Right lobe of liver (tissue), 6 donors: ENCODE measurements around the gene CNTLN. TPM values are rescaled to one million over a fixed set of nuclear protein-coding genes. Genes with fewer than 3 reads are reported as not detected.

ENCODE experiments used
- ATAC-seq, 4 donors: fragments of 200-7000 bp; cut with Tn5 transposase; one replicate each; pipeline ENCODE4 v1.9.1; 2020; ENCODE audit warnings: mild to moderate bottlenecking in 4 of 4, moderate library complexity in 4 of 4
- DNase-seq, 3 donors: peaks; one replicate each; pipeline ENCODE4 v3.0.0-alpha.2; 2020
- H3K27ac ChIP-seq, 3 donors: fragments of 200-600 bp; one replicate each; pipeline ENCODE4 v1.8.0; 2022
- H3K27me3 ChIP-seq, 2 donors: fragments of 200-600 bp; one replicate each; pipeline ENCODE4 v1.8.0; 2022
- H3K36me3 ChIP-seq, 4 donors: fragments of 200-600 bp; sonication (generic) in 1 of 4; one replicate each; pipeline versions ENCODE4 v1.5.1 to v1.8.0; 2017 to 2022; ENCODE audit warnings: control low read depth in 1 of 4
- H3K4me1 ChIP-seq, 4 donors: fragments of 200-600 bp; sonication (generic) in 1 of 4; one replicate each; pipeline versions ENCODE4 v1.5.1 to v1.8.0; 2017 to 2022; ENCODE audit warnings: control low read depth in 1 of 4
- H3K4me3 ChIP-seq, 3 donors: fragments of 200-600 bp; one replicate each; pipeline ENCODE4 v1.8.0; 2022
- H3K9me3 ChIP-seq, 4 donors: fragments of 200-600 bp; sonication (generic) in 1 of 4; one replicate each; pipeline versions ENCODE4 v1.5.1 to v1.8.0; 2017 to 2022; ENCODE audit warnings: control low read depth in 1 of 4
- CTCF ChIP-seq, 4 donors: fragments of 200-600 bp in 3 of 4; fragments of 450-650 bp in 1 of 4; IDR thresholded peaks; one replicate each; pipeline versions ENCODE4 v1.5.1 to v1.8.0; 2016 to 2022; ENCODE audit warnings: antibody characterized with exemption in 4 of 4, mild to moderate bottlenecking in 2 of 4
- POLR2A ChIP-seq: fragments of 450-650 bp; IDR thresholded peaks from one replicate; pipeline ENCODE4 v1.6.1; 2017; ENCODE audit warnings: antibody characterized with exemption, mild to moderate bottlenecking
- WGBS: methylation state at CpG from one replicate; pipeline ENCODE4 v1.1.6; 2018; ENCODE audit warnings: low coverage, low lambda C conversion rate; ENCODE audit not compliant: insufficient coverage; ENCODE audit errors: missing lambda C conversion rate; 5-methylcytosine and 5-hydroxymethylcytosine counted together
- intact Hi-C, 2 donors: fragments of 100-400 bp; cut with DNase I; formaldehyde crosslinking; loops; one replicate each; pipeline versions ENCODE4 v1.11.2 to v1.14.1; 2022
- total RNA-seq, 6 experiments: library from RNA; depleted of rRNA in 2 of 6; stranded (reverse); fragments of >200 nt in 2 of 6; fragmentation: NEBNext Ultra II Directional in 3 of 6; extraction: Animal tissue kit (Norgen Biotek cat#: 25700) in 3 of 6; gene quantifications; one replicate each; pipeline versions ENCODE4 v1.1.0 to v1.2.4, GENCODE V29; 2016 to 2023
- donor health status: DM: no; HTN: yes; CAD: no.
- donor health status: DM: no; HTN: no; CAD: no.
- donor health status: DM: no; HTN: no; CAD: no.
- donor health status: DM: no; HTN: yes; CAD: no.
- donor health status: DM: no; HTN: yes; CAD: no.

The CNTLN gene
- total RNA-seq, 6 experiments from 2014 or later: 7.4 to 10.3 (median 9.5) TPM

- Histone ChIP-seq H3K4me3 (no peak overlapping the region), H3K4me1 (no peaks in the 10 kb centered on the region), H3K27me3 (no peaks in the 10 kb centered on the region), H3K36me3 (peaks cover 0 to 3% (median 0%) of the 10 kb centered on the region in 4 donors), H3K27ac (no peak overlapping the region), H3K9me3 (no peaks in the 10 kb centered on the region)
- intact Hi-C loops: no loop called here
- DNase-seq (no peak), ATAC-seq (peak in 1 of 4 donors; percentile 24)
- TF ChIP-seq CTCF (IDR thresholded peaks at IDR 0.05) (no peak), POLR2A (no peak)
- 84% methylated on average over 7 of the region's 41 CpGs for WGBS
Observed at GRCh38 chr9:17294822-17295624, 160.2 kb downstream of the CNTLN start.

- TF ChIP-seq CTCF (IDR thresholded peaks at IDR 0.05) (no peak), POLR2A (no peak)
- no peak overlapping the region for H3K4me3 ChIP-seq
Observed at GRCh38 chr9:17315341-17315740, 180.5 kb downstream of the CNTLN start.

GRCh38 chr9:17318821-17319320 lies 184.0 kb downstream of the CNTLN start:
- TF ChIP-seq CTCF (IDR thresholded peaks at IDR 0.05): no peak
- no peak for TF ChIP-seq POLR2A
- Histone ChIP-seq H3K9me3 (no peaks in the 10 kb centered on the region), H3K4me3 (no peak overlapping the region), H3K27ac (no peak overlapping the region), H3K36me3 (no peaks in the 10 kb centered on the region), H3K27me3 (no peaks in the 10 kb centered on the region), H3K4me1 (no peaks in the 10 kb centered on the region)
- WGBS: 92% methylated on average over 4 of the region's 4 CpGs
- intact Hi-C loops: no loop called here
- ATAC-seq (no peak), DNase-seq (no peak)

More at GRCh38 chr9:17315341-17315740, 180.5 kb downstream of the CNTLN start:
- Histone ChIP-seq H3K36me3 (no peaks in the 10 kb centered on the region), H3K4me1 (no peaks in the 10 kb centered on the region), H3K27ac (no peak overlapping the region), H3K9me3 (no peaks in the 10 kb centered on the region), H3K27me3 (no peaks in the 10 kb centered on the region)
- intact Hi-C loops: no loop called here
- DNase-seq (no peak), ATAC-seq (no peak)

- no peak for TF ChIP-seq CTCF (IDR thresholded peaks at IDR 0.05)
- TF ChIP-seq POLR2A: no peak
- ATAC-seq (no peak), DNase-seq (no peak)
- H3K4me1 ChIP-seq: no peaks in the 10 kb centered on the region
- intact Hi-C loops: no loop called here
- no peak overlapping the region for H3K27ac ChIP-seq
- no peak overlapping the region for H3K4me3 ChIP-seq
- no peaks in the 10 kb centered on the region for H3K36me3 ChIP-seq
- no peaks in the 10 kb centered on the region for H3K27me3 ChIP-seq
- WGBS: 57% methylated on average over 1 of the region's 1 CpG
- no peaks in the 10 kb centered on the region for H3K9me3 ChIP-seq
Observed at GRCh38 chr9:17319864-17320263, 185.0 kb downstream of the CNTLN start.
